NCI-H1930 (cell line): ENCODE measurements around the gene ZNF462.
"Not testable (repeated sequence)": the region's sequence is repeated elsewhere in the genome, so short reads cannot be mapped to it uniquely, and the experiment has no call there.

Source experiments
- DNase-seq, 2 experiments: peaks; one replicate each; lab custom pipeline; 2025; lab: John Stamatoyannopoulos, UW

The ZNF462 gene, protein sequence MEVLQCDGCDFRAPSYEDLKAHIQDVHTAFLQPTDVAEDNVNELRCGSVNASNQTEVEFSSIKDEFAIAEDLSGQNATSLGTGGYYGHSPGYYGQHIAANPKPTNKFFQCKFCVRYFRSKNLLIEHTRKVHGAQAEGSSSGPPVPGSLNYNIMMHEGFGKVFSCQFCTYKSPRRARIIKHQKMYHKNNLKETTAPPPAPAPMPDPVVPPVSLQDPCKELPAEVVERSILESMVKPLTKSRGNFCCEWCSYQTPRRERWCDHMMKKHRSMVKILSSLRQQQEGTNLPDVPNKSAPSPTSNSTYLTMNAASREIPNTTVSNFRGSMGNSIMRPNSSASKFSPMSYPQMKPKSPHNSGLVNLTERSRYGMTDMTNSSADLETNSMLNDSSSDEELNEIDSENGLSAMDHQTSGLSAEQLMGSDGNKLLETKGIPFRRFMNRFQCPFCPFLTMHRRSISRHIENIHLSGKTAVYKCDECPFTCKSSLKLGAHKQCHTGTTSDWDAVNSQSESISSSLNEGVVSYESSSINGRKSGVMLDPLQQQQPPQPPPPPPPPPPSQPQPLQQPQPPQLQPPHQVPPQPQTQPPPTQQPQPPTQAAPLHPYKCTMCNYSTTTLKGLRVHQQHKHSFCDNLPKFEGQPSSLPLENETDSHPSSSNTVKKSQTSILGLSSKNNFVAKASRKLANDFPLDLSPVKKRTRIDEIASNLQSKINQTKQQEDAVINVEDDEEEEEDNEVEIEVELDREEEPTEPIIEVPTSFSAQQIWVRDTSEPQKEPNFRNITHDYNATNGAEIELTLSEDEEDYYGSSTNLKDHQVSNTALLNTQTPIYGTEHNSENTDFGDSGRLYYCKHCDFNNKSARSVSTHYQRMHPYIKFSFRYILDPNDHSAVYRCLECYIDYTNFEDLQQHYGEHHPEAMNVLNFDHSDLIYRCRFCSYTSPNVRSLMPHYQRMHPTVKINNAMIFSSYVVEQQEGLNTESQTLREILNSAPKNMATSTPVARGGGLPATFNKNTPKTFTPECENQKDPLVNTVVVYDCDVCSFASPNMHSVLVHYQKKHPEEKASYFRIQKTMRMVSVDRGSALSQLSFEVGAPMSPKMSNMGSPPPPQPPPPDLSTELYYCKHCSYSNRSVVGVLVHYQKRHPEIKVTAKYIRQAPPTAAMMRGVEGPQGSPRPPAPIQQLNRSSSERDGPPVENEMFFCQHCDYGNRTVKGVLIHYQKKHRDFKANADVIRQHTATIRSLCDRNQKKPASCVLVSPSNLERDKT (N-terminal part only)

DNA sequence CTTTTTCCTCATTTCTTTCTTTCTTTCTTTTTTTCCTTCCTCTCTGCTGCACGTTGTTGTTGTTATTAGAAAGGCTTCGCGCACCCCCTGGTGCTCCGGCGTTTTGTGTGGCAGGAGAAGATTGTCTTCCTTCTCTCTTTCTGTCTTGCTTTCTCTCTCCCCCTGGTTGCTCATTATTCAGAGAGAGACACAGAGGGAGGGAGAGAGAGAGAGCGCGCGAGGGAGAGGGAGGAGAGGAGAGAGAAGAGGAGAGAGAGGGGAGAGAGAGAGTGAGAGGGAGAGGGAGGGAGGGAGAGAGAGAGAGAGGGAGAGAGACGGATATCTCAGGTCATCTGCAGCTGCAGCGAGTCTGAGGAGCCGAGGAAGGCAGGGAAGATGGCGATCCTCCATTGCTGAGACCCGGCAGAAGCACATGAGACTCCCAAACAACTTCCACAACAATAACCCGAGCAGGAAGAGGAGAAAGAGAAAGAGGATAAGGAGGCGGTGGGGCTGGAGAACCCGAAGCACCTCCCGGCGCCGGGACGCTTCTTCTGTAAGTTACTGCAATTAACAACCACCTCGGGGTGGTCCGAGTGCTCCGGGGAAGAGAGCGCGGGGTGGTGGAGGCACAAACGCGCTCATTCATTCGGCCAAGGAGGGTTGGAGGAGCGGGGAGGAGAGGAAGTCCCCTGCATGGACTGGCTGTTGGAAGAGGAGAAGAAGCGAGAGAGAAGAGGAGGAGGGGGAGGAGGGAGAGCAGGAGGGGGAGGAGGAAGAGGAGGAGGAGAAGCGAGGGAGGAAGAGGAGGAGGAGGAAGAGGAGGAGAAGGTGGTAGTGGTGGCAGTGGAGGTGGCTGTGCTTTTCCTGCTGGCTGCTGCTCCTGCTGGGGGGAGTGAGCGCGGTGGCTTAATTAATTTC is at the start of gene ZNF462:
Gene ZNF462, plus strand, starts transcription at position 346 of the 900 bp plus-strand sequence. CDS start 60,218 bp downstream, outside the sequence.
- DNase-seq = no peak

GRCh38 chr9:106816524-106816923 is 46.4 kb upstream of the ZNF462 start:
- no peak for DNase-seq

DNA sequence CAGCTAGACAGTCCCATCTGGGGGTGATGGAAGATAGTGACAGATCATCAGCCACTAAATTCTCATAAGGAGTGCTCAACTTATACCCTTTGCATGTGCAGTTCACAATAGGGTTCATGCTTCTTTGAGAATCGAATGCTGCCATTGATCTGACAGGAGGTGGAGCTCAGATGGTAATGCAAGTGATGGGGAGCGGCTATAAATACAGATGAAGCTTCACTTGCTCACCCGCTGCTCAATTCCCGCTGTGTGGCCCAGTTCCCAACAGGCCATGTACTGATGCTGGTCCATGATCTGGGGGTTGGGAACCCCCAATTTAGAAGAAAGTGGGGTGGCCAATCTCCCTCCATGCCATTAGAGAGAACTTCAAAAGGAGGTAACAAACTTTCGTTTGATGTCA is 44.9 kb upstream of the ZNF462 start:
- DNase-seq = no peak

- no peak for DNase-seq
Measured at GRCh38 chr9:106820866-106821265, 42.1 kb upstream of the ZNF462 start.

- DNase-seq = no peak
Measured at GRCh38 chr9:106828070-106828469, 34.9 kb upstream of the ZNF462 start.

DNA sequence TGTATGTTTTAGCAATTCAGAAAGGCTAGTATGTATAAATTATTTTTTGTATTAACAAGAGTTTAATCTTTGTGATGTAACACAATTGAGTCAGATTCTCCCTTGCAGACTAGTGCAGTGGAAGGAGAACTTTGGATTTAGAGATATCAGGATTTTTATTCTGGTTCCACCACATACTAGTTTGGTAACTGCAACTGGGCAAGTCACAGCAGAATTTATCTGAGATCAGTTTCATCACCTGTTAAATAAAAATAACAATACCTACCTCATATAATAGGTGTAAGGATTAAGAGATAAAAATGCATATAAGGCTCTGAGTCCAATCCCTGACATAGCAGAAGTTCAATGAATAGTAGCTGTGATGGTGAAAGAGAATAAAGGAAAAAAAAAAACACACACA is 34.0 kb upstream of the ZNF462 start:
- DNase-seq = no peak

- no peak for DNase-seq
Measured at GRCh38 chr9:106829666-106830408, 33.1 kb upstream of the ZNF462 start.

- no peak for DNase-seq
Measured at GRCh38 chr9:106830527-106831150, 32.3 kb upstream of the ZNF462 start.

GRCh38 chr9:106834888-106835287 is 28.1 kb upstream of the ZNF462 start:
- no peak for DNase-seq

DNA sequence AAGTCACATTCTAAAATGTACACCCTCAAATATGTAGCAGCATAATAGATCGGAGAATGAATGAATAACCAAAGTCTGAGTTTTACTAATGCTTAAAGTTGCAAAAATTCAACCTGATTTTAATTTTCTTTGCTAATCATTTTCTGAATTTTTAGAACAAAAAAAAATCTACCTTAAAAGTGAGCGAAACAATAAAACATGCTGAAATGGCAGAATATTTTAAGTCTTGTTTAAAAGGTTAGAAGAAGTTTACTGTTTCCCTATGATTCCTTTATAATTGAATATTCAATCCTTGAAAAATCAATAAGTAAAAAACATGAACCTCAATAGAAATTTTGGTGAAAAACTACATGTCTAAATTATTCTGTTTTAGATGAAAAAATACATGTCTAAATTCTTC is 27.1 kb upstream of the ZNF462 start:
- no peak for DNase-seq

DNA sequence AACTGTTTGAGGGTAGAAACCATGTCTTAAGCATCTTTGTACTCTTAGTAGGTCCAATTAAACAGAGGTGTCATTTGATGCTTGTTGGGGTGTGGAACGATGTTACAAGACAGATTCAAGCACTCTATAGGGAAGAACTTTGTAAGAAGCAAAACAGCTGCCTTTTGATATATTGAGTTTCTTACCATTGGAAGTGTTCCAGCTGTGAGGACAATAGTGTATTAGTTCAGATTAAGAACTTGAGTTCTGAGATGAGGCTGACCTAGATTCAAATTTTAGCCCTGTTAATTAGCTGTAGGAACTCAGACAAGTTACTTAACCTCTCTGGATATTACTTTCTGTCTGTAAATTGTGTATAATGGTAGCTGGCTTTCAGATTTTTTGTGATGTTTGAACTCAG is 19.6 kb upstream of the ZNF462 start:
- no peak for DNase-seq

GRCh38 chr9:106846307-106846706 is 16.7 kb upstream of the ZNF462 start:
- no peak for DNase-seq

DNA sequence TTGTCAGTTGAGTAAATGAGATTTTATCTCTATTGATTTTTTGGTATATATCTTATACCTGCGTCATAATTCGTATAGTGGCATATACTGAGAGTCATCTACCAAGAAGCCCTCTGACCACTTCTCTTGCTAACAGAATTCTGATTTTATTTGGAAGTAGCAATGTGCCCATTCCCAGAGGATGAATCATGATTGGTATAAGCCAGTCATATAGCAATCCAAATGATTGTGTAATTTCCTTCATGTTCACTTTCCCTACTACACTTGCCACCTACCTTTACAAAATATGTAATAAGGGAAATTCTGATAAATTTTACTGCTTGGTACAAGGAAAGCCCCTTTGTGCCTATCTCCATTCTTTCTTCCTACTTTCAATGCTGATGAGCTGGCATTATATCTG is 16.1 kb upstream of the ZNF462 start:
- DNase-seq = no peak

DNA sequence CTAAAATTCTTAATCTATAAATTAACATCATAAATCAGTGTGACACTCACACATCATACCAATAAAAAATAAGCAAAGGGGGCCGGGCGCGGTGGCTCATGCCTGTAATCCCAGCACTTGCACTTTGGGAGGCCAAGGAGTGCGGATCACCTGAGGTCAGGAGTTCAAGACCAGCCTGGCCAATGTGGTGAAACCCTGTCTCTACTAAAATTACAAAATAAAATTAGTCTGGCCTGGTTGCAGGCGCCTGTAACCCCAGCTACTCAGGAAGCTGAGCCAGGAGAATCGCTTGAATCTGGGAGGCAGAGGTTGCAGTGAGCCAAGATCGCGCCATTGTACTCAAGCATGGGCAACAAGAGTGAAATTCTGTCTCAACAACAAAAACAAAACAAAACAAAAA is 11.3 kb upstream of the ZNF462 start:
- not testable (repeated sequence) for DNase-seq

DNA sequence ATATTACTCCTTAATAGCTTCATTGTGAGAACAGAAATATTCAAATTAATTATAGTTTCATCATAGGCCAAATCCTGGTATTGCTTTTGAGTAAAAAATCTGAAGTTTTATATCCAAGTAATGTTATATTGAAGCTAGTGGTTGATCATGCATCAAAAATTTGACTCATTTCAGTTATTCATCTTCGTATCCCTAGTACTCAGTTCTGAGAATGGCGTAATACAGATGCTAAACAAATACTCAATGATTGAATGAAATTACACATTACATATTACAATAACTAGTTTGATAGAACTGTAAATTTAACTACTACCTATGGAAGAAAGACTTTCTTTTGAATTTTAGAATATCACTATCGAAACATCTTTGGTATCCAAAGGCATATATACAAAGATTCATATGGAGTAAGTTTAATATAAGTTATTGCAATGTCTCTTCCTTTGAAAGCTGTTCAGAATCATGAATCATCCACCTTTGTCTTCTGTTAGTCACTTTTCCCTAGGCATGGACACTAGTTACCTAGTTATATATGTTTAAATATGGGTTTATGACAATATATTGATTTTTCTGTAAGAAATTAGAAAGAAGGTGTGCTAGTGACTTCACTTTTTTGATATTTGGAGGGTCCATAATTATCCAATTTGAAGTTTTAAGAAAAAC is 5.0 kb upstream of the ZNF462 start:
- no peak for DNase-seq

DNA sequence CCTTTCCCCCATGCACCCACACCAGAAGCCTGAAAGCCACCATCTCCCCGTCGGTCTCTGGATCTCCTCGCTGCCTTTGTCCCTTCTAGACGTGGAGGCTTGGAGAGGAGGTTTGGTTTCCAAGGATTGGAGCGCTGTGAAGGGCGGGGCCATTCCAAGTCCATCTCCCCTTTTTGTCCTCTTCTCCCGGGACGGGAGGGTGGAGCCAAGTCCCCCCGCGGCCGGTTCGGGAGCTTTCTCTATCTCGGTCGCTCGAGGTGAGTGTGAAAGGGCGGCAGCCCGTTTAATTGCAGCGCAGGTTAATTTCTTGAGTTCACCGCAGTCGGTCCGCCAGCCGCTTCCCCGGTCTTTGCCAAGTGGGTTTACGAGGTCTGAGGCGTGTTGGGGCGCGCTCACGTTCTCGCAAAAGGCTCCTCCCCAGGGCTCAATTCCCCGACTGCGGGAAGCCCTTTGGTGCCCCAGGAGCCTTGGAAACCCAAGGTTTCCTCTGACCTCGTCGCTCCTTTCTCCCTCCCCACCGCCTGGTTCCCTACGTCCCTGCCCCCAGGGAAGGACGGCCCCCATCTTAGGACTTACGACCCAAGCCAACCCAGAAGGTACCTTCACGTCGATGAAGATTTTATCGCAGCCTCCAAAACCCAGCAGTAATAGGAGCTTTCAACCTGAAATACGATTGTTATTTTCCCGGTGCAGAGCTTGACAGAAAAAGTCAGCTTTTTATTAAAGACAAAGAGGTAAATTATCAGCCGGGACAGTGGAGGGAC is 2.8 kb upstream of the ZNF462 start:
- DNase-seq = peak in 1 of 2 experiments; percentile 34

GRCh38 chr9:106860721-106861639 is 2.0 kb upstream of the ZNF462 start:
- no peak for DNase-seq
